ENCODE results near the gene DDX19B.

The DDX19B gene

GRCh38 chr16:70383421-70383960 is 84.5 kb downstream of the DDX19B start:
- CTCF ChIA-PET = no interaction called here
- no peak overlapping the region for H3K27ac ChIP-seq (ENCODE audit: extremely low read depth, low read depth, low read length)
- POLR2A ChIA-PET = no interaction called here

More at GRCh38 chr16:70383421-70383960, 84.5 kb downstream of the DDX19B start:
- no peak overlapping the region for H3K4me3 ChIP-seq (ENCODE audit: low read depth, low read length)
- no peaks in the 10 kb centered on the region for H3K9me3 ChIP-seq (ENCODE audit: control insufficient read depth, insufficient read depth, low read depth, low read length)
- H3K4me1 ChIP-seq (ENCODE audit: control insufficient read depth, insufficient read depth, low read length) = peaks cover 3% of the 10 kb centered on the region; the same call in 1 of the 2 replicates
- no peak for TF ChIP-seq WT1 (tag by site-specific recombination; IDR thresholded peaks at IDR 0.05)
- no peak for TF ChIP-seq ZBTB44 (tag by site-specific recombination; IDR thresholded peaks at IDR 0.05)
- no peak for TF ChIP-seq ZNF792 (tag by site-specific recombination; IDR thresholded peaks at IDR 0.05)
- TF ChIP-seq ZNF157 (tag by site-specific recombination; IDR thresholded peaks at IDR 0.05) = no peak
- no peak for TF ChIP-seq ZNF514 (tag by site-specific recombination; IDR thresholded peaks at IDR 0.05)
- peak; percentile 73 for TF ChIP-seq PRDM10 (tag by site-specific recombination; IDR thresholded peaks at IDR 0.05)
- no peak for TF ChIP-seq ZNF610 (tag by site-specific recombination; IDR thresholded peaks at IDR 0.05; ENCODE audit: borderline replicate concordance)
- no peak for TF ChIP-seq ZNF175 (tag by site-specific recombination; IDR thresholded peaks at IDR 0.05)
- no peak for TF ChIP-seq ZNF843 (tag by site-specific recombination; IDR thresholded peaks at IDR 0.05)
- TF ChIP-seq HOXA7 (CRISPR knock-in tag; IDR thresholded peaks at IDR 0.05; ENCODE audit: borderline replicate concordance) = no peak
- peak; percentile 100 for TF ChIP-seq PRDM1 (tag by site-specific recombination; IDR thresholded peaks at IDR 0.05)
- H3K36me3 ChIP-seq (ENCODE audit: control insufficient read depth in 2 of 2, insufficient read depth in 1 of 2, low read length in 2 of 2) = peaks cover 8 to 28% of the 10 kb centered on the region in 2 experiments; a peak in 2 of 3 replicates

Data from HEK293 (cell line).